Measurements from ENCODE around the gene PER3. TPM values are rescaled to one million over a fixed set of nuclear protein-coding genes. Genes with fewer than 3 reads are reported as not detected.

The PER3 gene
- total RNA-seq, 2 experiments from 2014 or later = 2.9 to 3.1 TPM

DNA sequence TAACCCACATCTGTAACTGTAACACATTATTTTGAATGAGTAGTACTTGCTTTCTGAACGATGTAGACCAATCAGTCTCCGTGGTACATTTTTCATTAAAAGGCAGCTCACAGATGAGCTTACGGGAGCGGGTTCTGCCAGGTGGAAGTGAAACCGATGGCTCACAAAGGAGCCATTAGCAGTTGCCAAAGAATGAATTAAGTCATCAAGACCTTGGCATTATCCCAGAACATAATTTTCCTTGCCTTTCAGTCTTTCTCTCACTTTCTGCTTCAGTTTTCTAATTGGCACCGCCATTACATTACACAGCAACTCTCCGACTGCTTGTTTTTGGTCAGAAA is 102.3 kb downstream of the PER3 start:
- peaks cover 2% of the 10 kb centered on the region for H3K9me3 Mint-ChIP-seq
- no peaks in the 10 kb centered on the region for H3K36me3 Mint-ChIP-seq (ENCODE audit: low read depth)
- CTCF ChIA-PET = no interaction called here
- H3K4me1 Mint-ChIP-seq (ENCODE audit: low read depth) = no peaks in the 10 kb centered on the region
- DNase-seq = no peak
- H3K4me3 Mint-ChIP-seq = no peak overlapping the region
- H3K27ac Mint-ChIP-seq = no peak overlapping the region
- intact Hi-C loops (cut with micrococcal nuclease) = no loop called here
- H3K27me3 Mint-ChIP-seq (ENCODE audit: low read depth) = peaks cover 26% of the 10 kb centered on the region

DNA sequence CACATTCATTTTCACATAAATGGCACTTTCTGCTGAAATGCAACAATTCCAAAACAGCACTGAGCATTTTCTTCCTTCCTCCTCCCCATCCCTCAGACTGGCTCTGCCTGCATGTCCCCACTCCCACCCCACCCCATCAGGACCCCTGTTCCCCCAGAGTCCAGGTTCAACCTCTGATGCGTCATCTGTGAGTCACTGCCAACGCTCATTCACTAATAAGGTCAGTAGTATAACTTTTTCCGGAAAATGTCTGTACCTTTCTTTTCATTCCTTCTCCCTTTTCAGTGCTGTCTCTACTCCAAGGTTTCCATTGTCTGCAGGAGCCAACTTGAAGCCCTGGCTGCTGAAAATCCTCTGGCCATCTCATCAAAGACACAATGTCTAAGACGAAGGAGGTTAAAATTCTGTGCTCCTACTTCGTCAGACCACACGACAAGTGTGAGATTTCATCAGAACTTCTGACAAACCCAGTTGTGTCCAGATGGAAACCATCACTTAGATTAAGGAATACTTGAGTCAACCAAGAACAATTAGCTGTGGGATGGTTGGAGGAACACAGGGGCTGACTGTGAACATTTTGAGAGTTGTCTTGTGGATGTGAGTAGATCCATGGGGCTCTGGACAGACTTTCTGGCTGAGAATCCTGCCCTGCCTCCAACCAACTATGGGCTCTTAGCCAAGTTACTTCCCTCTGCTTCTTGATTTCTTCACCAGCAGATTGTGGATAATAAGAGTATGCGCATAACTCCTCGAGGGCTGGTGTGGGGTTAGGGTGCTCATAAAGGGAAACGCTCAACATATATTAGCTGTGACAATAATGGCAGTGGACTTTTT is 104.4 kb downstream of the PER3 start:
- H3K27ac Mint-ChIP-seq = no peak overlapping the region
- H3K9me3 Mint-ChIP-seq = peaks cover 2% of the 10 kb centered on the region
- peaks cover 26% of the 10 kb centered on the region for H3K27me3 Mint-ChIP-seq (ENCODE audit: low read depth)
- H3K4me1 Mint-ChIP-seq (ENCODE audit: low read depth) = no peaks in the 10 kb centered on the region
- H3K4me3 Mint-ChIP-seq = no peak overlapping the region
- DNase-seq = no peak
- intact Hi-C loops (cut with micrococcal nuclease) = no loop called here
- no peaks in the 10 kb centered on the region for H3K36me3 Mint-ChIP-seq (ENCODE audit: low read depth)
- CTCF ChIA-PET = interaction anchor here (0.6 to 0.7 kb wide), 2 partner anchors 30 to 304 kb away, joined by 3 read pairs; no protein-coding TSS in a partner anchor

DNA sequence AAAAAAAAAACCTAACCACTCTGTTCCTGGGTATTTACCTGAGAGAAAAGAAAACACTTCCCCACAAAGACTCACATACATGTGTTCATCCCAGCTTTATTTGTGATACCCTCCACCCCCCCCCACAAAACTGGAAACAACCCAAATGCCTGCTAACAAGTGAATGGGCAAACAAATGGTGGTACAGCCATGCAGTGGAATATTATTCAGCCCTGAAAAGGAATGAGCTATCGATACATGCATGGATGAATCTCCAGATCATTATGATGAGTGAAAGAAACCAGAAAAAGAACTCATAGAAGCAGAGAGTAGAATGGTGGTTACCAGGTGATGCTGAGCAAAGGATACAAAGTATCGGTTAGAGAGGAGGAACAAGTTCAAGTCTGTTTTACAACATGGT is 106.8 kb downstream of the PER3 start:
- DNase-seq = no peak
- Mint-ChIP-seq H3K27ac (no peak overlapping the region), H3K36me3 (ENCODE audit: low read depth) (no peaks in the 10 kb centered on the region), H3K9me3 (peaks cover 2% of the 10 kb centered on the region), H3K4me3 (no peak overlapping the region), H3K27me3 (ENCODE audit: low read depth) (peaks cover 17% of the 10 kb centered on the region), H3K4me1 (ENCODE audit: low read depth) (no peaks in the 10 kb centered on the region)
- intact Hi-C loops (cut with micrococcal nuclease) = no loop called here
- CTCF ChIA-PET = interaction anchor here (1.0 kb wide), 1 partner anchor 222 kb away, joined by 3 read pairs; no protein-coding TSS in a partner anchor

DNA sequence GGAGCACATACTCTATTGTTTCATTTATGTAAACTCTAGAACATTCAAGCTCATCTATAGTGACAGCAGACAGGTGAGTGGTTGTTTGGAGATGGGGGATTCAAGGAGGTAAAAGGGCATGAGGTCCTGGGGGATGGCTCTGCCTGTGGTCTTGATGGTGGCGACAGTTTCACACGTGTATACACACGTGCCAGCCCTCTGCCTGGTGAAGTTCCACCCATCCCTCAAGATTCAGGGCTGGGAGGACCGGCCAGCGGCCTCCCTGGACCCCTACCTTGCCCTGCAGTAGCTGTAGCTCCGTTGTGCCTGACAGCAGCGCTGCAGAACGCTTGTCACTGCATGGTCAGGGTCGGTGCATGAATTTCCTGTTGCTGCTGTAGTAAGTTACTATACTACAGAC is 107.7 kb downstream of the PER3 start:
- Mint-ChIP-seq H3K27me3 (ENCODE audit: low read depth) (peaks cover 12% of the 10 kb centered on the region), H3K36me3 (ENCODE audit: low read depth) (no peaks in the 10 kb centered on the region), H3K4me3 (no peak overlapping the region), H3K27ac (no peak overlapping the region), H3K4me1 (ENCODE audit: low read depth) (no peaks in the 10 kb centered on the region), H3K9me3 (peaks cover 2% of the 10 kb centered on the region)
- no peak for DNase-seq
- CTCF ChIA-PET = no interaction called here
- intact Hi-C loops (cut with micrococcal nuclease) = no loop called here

DNA sequence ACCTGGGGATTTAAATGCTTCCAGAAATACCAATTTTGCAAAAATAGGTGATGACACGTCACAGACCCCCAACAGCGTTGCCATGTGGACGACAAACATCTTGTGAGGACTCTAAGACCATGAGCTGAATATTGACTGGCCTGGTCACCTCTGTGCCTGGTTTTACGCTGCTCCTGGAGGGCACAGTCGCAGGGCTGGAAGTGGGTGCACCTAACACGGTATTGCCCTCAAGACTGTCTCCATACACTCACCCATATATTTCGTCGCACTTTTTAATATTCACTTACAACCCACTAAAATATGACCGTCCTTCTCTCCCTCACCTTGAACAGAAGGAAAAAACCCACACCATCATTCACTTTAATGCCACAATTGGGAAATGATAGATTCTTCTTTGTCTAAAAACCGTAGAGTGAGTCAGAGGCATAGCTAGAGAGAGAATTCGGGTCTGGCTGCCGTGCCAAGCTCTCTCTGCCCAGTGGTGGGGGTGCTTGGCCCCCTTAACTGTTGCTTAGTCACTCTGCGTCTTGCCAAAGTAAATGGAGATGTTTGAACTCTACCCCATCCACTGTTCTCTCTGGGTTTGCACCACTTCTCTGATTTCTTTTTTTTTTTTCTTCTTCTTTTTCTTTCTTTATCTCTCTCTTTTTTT is 109.6 kb downstream of the PER3 start:
- H3K27me3 Mint-ChIP-seq (ENCODE audit: low read depth) = peaks cover 2% of the 10 kb centered on the region
- no peak overlapping the region for H3K27ac Mint-ChIP-seq
- no peaks in the 10 kb centered on the region for H3K36me3 Mint-ChIP-seq (ENCODE audit: low read depth)
- intact Hi-C loops (cut with micrococcal nuclease) = no loop called here
- CTCF ChIA-PET = no interaction called here
- no peak overlapping the region for H3K4me3 Mint-ChIP-seq
- DNase-seq = no peak
- H3K9me3 Mint-ChIP-seq = peaks cover 2% of the 10 kb centered on the region
- peaks cover 3% of the 10 kb centered on the region for H3K4me1 Mint-ChIP-seq (ENCODE audit: low read depth)

Other genes with a start within 250 kb of the PER3 start
- gene VAMP3, start 13.0 kb upstream of the PER3 start, total RNA-seq = 10 to 100 TPM; 16.7 to 19.4 TPM
- gene UTS2, start 68.8 kb downstream of the PER3 start, total RNA-seq = not detected
- 10 to 100 TPM; 10.5 to 11.6 TPM for gene TNFRSF9, start 156.5 kb downstream of the PER3 start, total RNA-seq
- gene PARK7, start 177.4 kb downstream of the PER3 start, total RNA-seq = 100 to 1,000 TPM; 373 to 397 TPM
- under 1 TPM; 0.77 to 0.95 TPM for gene ERRFI1, start 242.0 kb downstream of the PER3 start, total RNA-seq